A673 (cell line): ENCODE data around the gene LNPEP. TPM values are rescaled to one million over a fixed set of nuclear protein-coding genes. Genes with fewer than 3 reads are reported as not detected.

Experiments used
- BruUV-seq: library from RNA; stranded (reverse); fragments of 400-500 nt; replicated peaks from 2 replicates; lab custom pipeline; 2021; lab: Mats Ljungman, UMichigan
- CTCF ChIA-PET: fragments of 300-600 bp; sonication (Branson Sonifier 250); formaldehyde crosslinking; loops from one replicate; lab custom pipeline; 2022; ENCODE audit warnings: antibody characterized with exemption; lab: Charles Lee
- POLR2A ChIA-PET: fragments of 300-600 bp; sonication (Branson Sonifier 250); formaldehyde crosslinking; loops from one replicate; lab custom pipeline; 2022; ENCODE audit warnings: antibody characterized with exemption; ENCODE audit not compliant: low non-redundant PET; lab: Charles Lee
- DNase-seq: peaks from one replicate; pipeline ENCODE4 v3.0.0-alpha.2; 2015; ENCODE audit warnings: low spot score
- H3K27ac ChIP-seq: fragments of 200-600 bp; sonication (generic); 2 replicates; pipeline ENCODE4 v1.5.1; 2016; ENCODE audit warnings: mixed run types, low read depth, mild to moderate bottlenecking, mixed read lengths, antibody characterized with exemption, low read length; ENCODE audit not compliant: poor library complexity, severe bottlenecking
- H3K27me3 ChIP-seq: fragments of 200-600 bp; sonication (generic); replicated peaks from 2 replicates; pipeline ENCODE4 v1.6.1; 2017; ENCODE audit warnings: mixed run types, low read depth, mild to moderate bottlenecking, mixed read lengths, antibody characterized with exemption, low read length; ENCODE audit not compliant: insufficient read depth, poor library complexity
- H3K36me3 ChIP-seq: fragments of 200-600 bp; sonication (generic); 2 replicates; pipeline ENCODE4 v1.6.1; 2016; ENCODE audit warnings: mixed run types, mild to moderate bottlenecking, mixed read lengths, antibody characterized with exemption, low read length; ENCODE audit not compliant: insufficient read depth, poor library complexity, severe bottlenecking
- H3K4me1 ChIP-seq: fragments of 200-600 bp; sonication (generic); 2 replicates; pipeline ENCODE4 v1.6.1; 2017; ENCODE audit warnings: mixed run types, mild to moderate bottlenecking, mixed read lengths, antibody characterized with exemption, low read length; ENCODE audit not compliant: insufficient read depth, poor library complexity, severe bottlenecking
- H3K4me3 ChIP-seq: fragments of 200-600 bp; sonication (generic); 2 replicates; pipeline ENCODE4 v1.5.1; 2016; ENCODE audit warnings: low read depth, mixed run types, mild to moderate bottlenecking, mixed read lengths, low read length; ENCODE audit not compliant: poor library complexity, severe bottlenecking
- H3K9me3 ChIP-seq: fragments of 200-600 bp; sonication (generic); 2 replicates; pipeline ENCODE4 v1.6.1; 2016; ENCODE audit warnings: mixed run types, low read depth, mild to moderate bottlenecking, mixed read lengths, antibody characterized with exemption, low read length; ENCODE audit not compliant: poor library complexity, severe bottlenecking
- EZH2 ChIP-seq: fragments of 200-600 bp; sonication (generic); IDR thresholded peaks from 2 replicates; pipeline ENCODE4 v1.6.1; 2017; ENCODE audit warnings: borderline replicate concordance, low read depth, mild to moderate bottlenecking, mixed read lengths, antibody characterized with exemption, low read length; ENCODE audit not compliant: poor library complexity, severe bottlenecking
- intact Hi-C: fragments of 100-400 bp; cut with micrococcal nuclease; formaldehyde crosslinking; loops from one replicate; pipeline ENCODE4 v1.10.0; 2022; ENCODE audit not compliant: unreplicated experiment
- total RNA-seq: library from RNA; stranded (reverse); gene quantifications from 2 replicates; pipeline ENCODE4 v1.2.3, GENCODE V29; 2021
- TF ChIP-seq, protein P1 (sequence below): fragments of 300-800, 200-600 bp; sonication (generic); conservative IDR thresholded peaks from 2 replicates; pipeline ENCODE4 v1.5.1; 2017; ENCODE audit warnings: low read depth, mild to moderate bottlenecking, antibody characterized with exemption, low read length, moderate library complexity, mixed read lengths

The LNPEP gene
- total RNA-seq, 1 experiment from 2014 or later = 10.3 TPM

DNA sequence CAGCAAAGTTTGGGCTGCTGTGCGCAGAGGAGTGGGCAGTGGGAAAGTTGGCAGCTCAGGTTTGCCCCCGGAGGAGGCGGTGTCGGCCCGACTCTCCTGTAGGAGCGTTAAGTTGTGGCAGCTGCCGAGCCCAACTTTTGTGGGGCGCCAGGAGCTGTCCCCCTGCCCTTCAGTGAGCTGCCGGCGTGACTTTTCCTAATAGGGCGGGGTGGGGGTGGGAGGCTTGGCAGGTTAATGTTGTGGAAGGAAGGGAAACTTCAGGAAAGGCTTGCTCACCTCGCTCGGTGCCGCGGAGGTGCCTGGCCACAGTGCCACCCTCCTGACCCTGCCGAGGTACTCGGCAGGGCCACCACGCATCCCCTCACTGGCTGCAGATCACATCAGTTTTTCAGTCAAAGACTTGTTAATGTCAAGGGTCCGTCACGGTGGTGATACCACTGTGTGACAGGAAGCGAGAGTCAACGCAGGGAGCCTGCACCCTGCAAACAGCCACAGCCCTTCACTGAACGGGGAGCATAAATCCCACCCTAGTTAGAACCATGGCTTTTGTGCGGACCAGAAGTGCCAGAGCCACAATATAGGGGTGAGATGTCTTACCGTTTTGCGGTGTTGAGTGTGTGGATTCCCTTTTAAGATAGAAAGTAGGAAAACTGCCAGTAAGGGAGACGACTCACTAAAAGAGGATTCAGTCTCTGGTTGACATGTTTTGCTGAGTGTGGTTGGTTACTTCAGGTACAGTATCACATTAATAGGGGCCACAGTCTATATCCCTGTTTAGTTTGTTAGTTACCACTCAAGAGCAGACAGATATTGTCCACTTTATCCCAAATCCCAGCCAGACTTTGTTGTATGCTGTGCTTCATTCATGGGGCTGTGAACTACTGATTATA is 796 bp downstream of the LNPEP start:
- CTCF ChIA-PET = interaction anchor here (1.8 kb wide), 1 partner anchor 61 kb away, joined by 9 read pairs; no protein-coding TSS in a partner anchor
- peak; percentile 32 for DNase-seq
- no peaks in the 10 kb centered on the region for H3K27me3 ChIP-seq
- H3K9me3 ChIP-seq = no peaks in the 10 kb centered on the region
- peak overlapping the region; percentile 80 for H3K4me3 ChIP-seq
- H3K27ac ChIP-seq = peak overlapping the region; percentile 91
- H3K36me3 ChIP-seq = no peaks in the 10 kb centered on the region
- TF ChIP-seq, protein P1, sequence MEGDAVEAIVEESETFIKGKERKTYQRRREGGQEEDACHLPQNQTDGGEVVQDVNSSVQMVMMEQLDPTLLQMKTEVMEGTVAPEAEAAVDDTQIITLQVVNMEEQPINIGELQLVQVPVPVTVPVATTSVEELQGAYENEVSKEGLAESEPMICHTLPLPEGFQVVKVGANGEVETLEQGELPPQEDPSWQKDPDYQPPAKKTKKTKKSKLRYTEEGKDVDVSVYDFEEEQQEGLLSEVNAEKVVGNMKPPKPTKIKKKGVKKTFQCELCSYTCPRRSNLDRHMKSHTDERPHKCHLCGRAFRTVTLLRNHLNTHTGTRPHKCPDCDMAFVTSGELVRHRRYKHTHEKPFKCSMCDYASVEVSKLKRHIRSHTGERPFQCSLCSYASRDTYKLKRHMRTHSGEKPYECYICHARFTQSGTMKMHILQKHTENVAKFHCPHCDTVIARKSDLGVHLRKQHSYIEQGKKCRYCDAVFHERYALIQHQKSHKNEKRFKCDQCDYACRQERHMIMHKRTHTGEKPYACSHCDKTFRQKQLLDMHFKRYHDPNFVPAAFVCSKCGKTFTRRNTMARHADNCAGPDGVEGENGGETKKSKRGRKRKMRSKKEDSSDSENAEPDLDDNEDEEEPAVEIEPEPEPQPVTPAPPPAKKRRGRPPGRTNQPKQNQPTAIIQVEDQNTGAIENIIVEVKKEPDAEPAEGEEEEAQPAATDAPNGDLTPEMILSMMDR = no peak
- H3K4me1 ChIP-seq = peaks cover 32% of the 10 kb centered on the region
- intact Hi-C loops = loop anchor here (1.0 to 5.0 kb wide), 2 partner anchors 59 to 129 kb away; partner anchors contain the start of genes ERAP1 and ERAP2
- POLR2A ChIA-PET = interaction anchor here (0.6 kb wide), 2 partner anchors 321 to 1914 kb away, joined by 4 to 13 read pairs; no protein-coding TSS in a partner anchor
- BruUV-seq = no TSS peak

DNA sequence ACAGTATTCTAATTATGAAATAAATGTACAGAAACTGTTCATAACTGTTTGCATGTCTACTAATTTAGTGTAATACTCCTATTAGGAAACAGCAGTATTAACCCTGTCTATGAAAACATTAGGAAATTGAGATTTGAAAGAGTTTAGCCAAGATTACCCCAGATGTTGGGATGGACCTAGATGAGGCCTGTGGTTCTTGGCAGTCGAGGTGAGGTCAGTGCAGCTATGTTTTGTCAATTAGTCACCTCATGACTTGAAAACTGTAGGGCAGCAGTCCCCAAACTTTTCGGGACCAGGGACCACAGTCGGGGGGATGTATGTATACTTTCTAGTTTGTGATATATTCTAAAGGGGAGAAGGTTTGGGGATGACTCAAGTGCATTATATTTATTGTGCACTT is 4.7 kb downstream of the LNPEP start:
- H3K36me3 ChIP-seq = no peaks in the 10 kb centered on the region
- no peaks in the 10 kb centered on the region for H3K27me3 ChIP-seq
- H3K27ac ChIP-seq = no peak overlapping the region
- no TSS peak for BruUV-seq
- peaks cover 8% of the 10 kb centered on the region for H3K4me1 ChIP-seq
- ChIA-PET POLR2A (no interaction called here), CTCF (no interaction called here)
- intact Hi-C loops = no loop called here
- TF ChIP-seq, protein P1 = no peak
- no peak for TF ChIP-seq EZH2
- H3K4me3 ChIP-seq = no peak overlapping the region
- no peaks in the 10 kb centered on the region for H3K9me3 ChIP-seq
- no peak for DNase-seq

DNA sequence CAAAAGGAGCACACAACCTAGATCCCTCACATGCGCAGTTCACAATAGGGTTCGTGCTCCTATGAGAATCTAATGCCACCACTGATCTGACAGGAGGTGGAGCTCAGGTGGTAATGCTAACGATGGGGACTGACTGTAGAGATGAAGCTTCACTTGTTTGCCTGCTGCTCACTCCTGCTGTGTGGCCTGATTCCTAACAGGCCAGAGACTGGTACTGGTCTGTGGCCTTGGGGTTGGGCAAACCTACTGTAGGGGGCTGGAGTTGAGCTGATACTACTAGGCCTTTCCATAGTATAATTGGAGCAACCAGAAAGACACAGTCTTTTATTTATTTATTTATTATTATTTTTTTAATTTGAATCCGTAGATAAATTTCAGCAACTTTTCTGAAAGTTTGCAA is 5.3 kb downstream of the LNPEP start:
- BruUV-seq = no TSS peak
- H3K4me1 ChIP-seq = peaks cover 8% of the 10 kb centered on the region
- intact Hi-C loops = no loop called here

More for the DNA sequence above, 5.3 kb downstream of the LNPEP start:
- no peaks in the 10 kb centered on the region for H3K36me3 ChIP-seq
- TF ChIP-seq, protein P1 = no peak
- no peak for TF ChIP-seq EZH2
- no peak overlapping the region for H3K27ac ChIP-seq
- ChIA-PET POLR2A (no interaction called here), CTCF (no interaction called here)
- no peaks in the 10 kb centered on the region for H3K9me3 ChIP-seq
- H3K4me3 ChIP-seq = no peak overlapping the region
- no peaks in the 10 kb centered on the region for H3K27me3 ChIP-seq
- no peak for DNase-seq
